Activated CD4-positive, alpha-beta T cell treated with anti-CD3 and anti-CD28 coated beads for 4 hours (primary cell): Measurements from ENCODE around the gene CARS1.
A peak's percentile ranks its signal among the peaks of the same experiment; 100 is the strongest.

Experiments
- DNase-seq, 2 donors: peaks; one replicate each; pipeline ENCODE4 v3.0.0-alpha.2; 2020

CARS1 gene

DNA sequence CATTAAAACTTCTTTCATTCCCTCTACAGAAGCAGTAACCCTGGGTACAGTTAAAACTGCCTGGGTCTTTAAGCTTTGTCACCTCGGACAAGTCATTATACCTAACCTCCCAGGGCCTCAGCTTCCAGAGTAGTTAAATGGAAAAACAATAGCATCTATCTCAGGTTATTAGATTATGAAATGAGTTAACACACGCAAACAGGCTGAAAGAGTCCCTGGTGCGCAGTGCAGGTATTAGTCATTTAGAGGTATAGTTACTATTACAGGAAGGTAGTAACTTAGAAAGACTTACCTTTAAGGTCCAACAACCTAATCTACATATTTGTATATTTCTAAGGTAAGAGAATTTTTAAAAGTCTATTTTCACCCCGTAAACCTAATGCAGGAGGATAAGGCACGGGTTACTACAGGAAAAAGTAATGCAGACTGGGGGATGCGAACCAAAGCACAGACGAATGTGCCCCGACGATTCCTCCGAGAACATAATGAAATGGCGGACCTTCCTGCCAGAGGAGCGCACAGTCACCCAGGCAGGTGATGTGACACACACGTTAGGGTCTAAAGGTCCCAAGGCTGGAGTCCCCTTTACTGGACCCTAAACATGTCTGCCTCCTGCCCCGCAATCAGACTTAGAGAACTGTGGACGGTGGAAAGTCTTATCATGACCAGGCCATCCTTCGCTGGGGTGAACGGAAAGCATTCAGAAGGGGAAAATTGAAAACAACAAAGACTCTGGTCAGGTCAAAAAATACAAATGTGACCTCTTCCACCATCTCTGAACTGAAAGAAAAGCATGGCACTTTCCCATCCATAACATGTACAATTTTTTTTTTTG, 66.4 kb downstream of the CARS1 start:
- peak; percentile 29 to 41 for DNase-seq

DNA sequence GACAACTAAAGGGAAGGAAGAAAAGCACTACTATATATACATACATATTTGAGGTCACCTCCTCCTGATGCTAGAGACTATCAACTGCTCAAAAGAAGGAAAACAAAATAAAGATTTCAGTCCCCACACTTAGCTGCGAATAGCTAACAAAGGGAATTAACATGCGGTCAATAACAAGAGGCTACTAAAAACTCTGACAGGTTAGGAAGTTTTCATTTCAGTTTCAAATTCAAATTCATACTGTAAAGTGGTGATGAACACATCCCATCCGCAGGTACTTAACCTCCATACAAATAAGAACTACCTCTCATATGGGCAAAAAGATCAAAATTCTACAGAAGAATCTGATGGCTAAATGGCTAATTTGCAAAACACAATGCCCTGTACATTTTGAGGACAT, 67.7 kb downstream of the CARS1 start:
- no peak for DNase-seq

DNA sequence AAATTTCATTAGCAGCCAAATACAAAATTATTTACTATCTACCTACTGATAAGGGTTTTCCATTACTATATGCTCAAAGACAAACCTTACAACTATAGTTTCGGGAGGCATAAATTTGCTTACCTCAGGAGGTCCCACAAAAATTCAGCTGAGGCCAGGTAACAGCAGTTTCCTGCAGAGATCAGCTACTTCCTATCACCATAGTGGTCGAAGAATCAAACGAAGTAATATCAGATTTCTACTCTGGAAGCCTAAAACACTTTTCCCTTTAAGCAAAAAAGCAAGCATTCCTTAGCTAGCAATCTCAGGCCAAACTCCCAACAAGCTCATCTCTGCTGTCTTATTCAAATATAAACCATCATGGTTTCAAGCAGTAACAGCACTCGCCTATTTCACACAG, 68.2 kb downstream of the CARS1 start:
- no peak for DNase-seq

DNA sequence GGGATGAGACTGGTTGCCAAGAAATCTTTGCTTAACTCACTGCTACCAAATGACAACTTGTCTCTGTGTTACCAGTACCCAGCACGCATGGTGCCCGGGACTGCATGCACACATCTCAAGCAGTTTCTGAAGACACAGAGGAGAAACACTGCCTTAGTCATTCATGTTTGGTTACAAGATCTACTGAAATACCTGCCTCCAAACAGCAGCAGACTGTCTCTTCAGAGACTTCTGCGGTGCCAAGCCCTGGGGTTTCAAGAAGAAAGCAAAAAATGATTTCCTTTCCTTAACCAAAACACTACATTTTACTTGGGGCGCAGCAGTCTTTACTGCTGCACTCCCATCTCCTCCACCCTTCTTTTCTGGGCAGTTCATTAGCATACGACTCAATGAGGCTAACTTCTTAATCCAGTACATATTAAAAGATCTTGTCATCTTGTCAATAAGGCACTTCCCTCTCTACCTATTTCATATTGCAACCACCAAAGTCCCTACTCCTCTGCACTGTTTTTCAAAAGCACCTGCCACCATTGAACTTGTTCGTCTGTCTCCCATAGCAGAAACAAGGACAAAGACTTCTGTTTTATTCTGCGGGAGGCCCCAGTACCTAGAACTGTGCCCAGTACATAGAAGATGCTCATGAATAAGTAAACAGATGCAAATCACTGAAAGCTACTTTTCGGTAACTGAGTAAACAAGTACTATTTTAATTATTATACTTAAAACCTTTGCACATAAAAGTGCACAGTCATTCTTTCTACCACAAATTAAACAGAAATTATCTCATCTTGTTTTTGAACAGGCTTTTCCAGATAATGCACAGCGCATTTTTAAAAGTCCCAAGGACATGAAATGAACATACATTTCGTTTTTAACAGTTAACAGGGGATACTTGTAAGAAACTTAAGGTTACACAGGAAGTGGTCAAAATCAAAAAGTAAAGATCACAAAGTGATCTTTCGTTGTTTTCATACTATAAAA, 69.1 kb downstream of the CARS1 start:
- peak; percentile 22 to 39 for DNase-seq

DNA sequence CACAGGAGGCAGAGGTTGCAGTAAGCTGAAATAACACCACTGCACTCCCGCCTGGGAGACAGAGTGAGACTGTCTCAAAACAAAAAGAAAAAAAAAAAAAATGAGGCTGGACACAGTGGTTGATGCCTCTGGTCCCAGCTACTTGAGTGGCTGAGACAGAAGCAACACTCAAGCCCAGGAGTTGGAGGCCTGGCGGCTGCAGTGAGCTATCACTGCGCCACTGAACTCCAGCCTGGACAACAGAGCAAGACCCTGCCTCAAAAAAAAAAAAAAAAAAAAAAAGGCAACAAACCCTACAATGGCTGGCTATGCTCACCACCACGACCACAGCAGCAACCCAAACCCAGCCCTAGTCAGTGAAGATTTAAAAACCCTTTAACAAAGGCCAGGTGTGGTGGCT, 73.3 kb downstream of the CARS1 start:
- no peak for DNase-seq

DNA sequence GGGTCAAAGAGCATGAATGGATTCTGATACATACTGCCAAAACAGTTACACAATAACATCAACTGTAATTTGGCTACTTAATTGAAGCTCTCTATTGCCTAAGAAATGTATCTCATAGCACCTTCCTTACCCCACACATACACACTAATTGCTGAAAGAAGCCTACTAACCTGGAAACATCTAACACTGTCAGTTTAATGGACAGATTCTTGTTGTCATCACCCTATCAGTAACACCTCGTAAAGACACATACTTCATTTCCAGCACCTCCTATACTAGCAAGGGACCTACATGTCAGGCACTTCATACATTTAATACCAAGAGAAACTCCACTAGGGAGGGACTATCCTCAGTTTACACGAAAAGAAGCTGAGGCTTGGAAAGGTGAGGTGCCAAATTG, 75.0 kb downstream of the CARS1 start:
- no peak for DNase-seq

DNA sequence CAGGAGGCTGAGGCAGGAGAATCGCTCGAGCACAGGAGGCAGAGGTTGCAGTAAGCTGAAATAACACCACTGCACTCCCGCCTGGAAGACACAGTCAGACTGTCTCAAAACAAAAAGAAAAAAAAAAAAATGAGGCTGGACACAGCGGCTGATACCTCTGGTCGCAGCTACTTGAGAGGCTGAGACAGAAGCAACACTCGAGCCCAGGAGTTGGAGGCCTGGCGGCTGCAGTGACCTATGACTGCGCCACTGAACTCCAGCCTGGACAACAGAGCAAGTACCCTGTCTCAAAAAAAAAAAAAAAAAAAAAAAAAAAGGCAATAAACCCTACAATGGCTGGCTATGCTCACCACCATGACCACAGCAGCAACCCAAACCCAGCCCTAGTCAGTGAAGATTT, 76.1 kb downstream of the CARS1 start:
- no peak for DNase-seq

DNA sequence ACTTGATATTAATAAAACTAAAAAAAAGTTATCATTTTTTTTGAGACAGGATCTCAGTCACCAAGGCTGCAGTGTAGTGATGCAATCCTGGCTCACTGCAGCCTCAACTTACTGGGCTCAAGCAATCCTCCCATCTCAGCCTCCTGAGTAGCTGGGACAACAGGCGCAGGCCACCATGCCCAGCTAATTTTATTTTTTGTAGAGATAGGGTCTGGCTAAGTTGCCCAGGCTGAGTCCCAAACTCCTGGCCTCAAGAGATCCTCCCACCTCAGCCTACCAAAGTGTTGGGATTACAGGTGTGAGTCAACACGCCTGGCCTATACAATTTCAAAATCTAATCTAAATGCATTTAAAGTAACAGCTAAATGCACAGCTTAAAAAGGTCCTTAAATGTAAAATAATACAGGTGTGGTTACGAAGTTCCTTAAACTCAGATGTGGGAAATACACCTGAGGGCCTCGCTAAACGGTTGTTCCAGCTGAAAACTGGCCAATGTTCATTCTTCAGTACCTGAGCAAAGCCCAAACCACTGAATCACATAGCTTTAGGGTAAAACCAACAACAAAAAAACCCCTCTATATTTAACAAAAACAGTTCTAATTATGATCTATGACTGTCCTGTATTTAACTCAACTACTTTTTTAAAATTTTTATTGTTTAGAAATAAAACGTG, 76.9 kb downstream of the CARS1 start:
- no peak for DNase-seq

DNA sequence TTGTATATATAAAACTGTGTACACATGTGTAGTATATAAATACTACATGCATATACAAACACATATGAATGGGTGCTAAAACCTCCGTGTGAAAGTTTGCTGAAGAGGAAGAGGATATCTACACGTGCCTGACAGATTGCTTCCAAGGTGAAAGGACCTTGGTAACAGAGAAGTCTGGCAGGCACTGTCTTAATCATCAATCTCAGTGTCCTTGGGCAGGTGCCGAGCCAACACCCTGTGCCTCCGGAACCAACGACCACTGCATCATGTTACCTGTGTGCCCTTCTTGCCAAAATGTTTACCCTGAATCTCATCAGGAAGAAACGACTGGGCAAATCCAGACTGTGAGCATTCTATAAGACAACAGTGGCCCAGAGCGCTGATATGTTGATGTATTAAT, 80.1 kb downstream of the CARS1 start:
- no peak for DNase-seq

DNA sequence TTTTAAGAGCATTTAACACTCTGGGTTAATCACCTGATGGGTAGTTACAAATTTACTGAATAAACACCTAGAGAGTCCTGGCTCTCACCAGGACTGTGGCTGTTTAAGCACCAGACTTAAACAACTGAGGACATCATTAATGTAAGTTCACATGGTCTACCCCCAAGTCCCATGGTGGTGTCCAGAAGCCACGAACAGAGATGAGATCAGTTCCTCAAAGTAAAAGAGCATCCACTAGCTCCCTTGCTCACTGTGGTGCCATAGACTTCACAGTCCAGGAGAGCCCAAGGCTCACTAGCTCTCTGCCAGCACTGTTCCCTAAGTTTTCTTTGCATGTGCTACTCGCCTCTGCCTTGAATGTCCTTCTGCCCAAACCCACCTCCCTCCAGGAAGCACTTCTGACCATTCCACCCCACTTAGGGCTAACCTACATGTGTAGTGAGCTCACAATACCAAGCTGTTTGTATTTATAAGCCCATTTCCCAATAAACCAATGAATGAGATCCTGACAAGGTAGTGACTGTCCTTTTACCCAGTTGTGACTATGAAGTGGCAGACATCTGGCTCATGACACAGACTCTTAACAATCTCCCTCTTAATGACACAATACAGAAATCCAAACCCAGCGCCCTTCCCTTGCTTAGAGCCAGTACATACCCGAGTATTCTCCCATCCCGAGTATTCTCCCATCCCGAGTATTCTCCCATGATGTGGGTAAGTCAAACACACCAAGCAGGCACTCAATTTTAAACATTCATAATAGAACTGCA, 80.7 kb downstream of the CARS1 start:
- no peak for DNase-seq

DNA sequence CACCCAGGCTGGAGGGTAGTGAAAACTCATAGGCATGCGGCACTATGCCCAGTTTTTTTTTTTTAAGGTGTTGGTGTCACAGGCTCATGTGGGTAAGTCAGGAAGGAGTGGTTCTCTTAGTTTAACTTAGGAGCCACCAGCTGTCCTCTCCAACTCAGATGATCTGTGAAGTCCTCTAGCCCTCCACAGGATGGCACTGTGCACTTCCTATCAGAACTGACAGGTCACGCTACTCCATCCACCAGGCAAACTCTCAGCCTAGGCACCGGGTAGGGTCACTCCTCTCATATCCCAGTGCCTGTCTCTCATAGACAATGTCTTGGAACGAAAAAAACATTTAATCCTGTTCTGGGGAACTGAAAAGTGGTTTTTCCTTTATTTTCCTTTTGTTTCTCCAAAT, 81.6 kb downstream of the CARS1 start:
- DNase-seq, result peak; percentile 42 to 51

DNA sequence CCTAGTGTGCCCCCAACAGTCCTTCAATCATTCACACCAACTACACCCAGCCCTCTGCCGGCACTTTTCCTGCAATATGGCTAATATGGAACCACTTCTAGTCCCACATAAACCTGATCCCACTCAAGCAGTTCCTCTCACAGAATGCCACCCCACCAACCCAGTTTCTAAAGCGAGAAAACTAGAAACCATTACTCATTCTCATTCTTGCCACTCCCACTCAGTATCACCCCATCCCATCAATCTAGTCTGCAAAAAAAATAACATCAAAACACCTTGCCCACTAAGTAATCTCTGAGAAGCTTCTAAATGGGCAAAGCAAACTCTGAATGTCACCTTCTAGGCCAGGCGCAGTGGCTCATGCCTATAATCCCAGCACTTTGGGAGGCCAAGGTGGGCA, 83.0 kb downstream of the CARS1 start:
- no peak for DNase-seq

DNA sequence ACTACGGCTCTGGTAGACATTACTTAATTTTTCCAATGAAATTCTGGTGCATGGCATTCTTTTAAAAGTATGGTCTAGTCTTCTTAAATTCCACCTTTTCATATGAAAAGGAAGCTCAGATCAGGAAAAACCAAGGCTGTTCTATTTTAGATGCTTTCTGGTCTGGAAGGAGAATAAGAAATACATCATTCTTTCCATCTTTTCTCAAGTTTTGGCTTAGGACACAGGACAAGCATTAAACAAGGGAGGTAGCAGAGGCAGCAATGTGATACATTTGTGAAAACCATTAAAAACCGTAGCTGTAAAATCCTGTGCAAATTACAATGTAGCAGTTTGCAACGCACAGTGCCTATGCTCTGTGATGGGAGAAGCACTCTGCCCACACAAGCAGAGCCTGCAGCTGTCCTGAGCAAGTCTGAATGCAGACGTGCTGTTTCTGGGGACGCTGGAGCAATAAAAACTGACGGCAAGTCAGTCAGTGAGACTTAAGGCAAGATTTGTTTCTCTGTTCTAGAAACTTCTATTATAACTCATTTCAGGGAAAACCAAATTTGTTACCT, 88.8 kb downstream of the CARS1 start:
- DNase-seq, result no peak

DNA sequence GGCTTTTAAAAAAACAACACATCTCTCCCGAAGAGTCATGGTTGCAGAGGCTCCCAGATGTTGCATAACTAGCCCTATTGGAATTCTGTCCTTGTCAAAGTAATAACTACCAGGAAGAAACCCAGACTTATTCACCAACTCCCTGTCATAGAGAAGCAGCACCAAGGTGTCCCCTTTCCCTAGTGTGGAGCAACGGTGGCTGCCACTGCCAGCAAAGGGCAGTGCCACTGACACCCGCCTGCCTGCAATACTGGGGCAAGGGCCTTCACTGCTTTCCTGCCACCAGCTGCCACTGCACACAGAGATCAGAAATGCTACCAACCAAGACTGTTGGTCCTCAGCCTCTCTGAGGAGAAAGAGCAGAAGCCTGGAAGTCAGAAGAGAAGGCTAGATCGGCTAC, 92.4 kb downstream of the CARS1 start:
- DNase-seq, result no peak

DNA sequence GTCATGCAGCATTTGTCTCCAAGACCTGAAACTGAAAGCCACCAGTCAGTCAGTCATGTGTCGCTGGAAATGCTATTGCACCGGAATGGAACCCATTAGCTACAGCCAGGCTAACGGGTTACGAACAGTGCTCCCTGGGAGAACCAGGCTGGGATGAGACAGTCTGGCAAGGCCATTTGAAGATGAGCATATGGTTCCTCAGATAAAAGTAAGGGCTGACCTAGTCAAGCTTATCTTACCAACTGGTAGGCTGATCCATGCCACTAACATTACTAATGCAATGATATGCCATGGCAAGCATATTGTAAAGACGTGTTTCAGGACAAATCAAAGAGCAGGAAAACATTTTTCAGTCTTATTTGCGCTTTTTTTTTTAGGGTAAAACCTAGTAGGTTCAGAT, 93.5 kb downstream of the CARS1 start:
- DNase-seq, result no peak

DNA sequence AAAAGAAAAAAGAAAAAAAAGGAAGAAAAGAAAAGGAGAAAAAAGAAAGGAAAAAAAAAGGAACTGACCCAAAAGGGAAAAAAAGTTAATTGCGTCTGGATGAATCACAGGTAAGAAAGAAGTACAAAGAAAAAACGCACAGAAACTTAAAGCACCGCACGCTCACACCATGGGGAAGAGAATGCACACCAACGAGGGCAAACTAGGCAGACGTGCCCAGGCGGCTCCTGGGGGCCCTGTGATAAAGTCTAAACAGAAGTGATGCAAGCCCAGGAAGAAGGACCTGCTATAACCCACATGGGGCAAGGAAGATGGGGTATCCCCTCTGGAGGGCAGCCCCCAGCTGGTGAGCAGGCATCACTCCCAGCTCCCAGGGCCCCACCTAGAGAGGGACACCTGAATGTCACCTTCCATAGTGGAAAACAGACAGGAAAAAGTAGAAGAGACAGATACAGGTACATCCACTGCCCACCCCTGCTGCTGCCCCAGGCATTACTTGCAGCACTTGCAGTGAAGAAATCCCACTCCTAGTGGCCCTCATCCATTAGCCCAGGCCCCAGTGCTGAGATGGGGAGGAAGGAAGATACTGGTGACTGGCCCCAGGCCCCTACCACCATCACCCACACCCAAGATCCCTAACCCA, 94.0 kb downstream of the CARS1 start:
- no peak for DNase-seq

DNA sequence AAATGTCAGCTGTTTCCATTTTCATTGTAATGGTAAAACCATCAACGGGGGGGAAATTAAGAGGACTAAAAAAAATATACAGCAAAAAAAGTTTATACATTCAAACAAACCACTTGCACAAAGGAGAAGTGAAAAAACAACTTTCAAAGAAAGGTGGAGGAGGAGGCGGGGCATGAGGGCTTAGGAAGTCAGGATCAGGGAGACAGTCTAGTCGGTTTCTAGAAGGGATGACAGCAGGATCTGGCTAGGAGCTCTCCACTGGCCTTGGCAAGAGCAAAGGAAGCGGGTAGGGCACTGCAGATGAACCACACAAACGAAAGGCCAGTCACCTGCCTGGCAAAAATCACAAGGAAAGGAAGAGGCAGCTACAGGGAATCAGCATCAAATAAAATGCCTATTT, 96.1 kb downstream of the CARS1 start:
- no peak for DNase-seq

DNA sequence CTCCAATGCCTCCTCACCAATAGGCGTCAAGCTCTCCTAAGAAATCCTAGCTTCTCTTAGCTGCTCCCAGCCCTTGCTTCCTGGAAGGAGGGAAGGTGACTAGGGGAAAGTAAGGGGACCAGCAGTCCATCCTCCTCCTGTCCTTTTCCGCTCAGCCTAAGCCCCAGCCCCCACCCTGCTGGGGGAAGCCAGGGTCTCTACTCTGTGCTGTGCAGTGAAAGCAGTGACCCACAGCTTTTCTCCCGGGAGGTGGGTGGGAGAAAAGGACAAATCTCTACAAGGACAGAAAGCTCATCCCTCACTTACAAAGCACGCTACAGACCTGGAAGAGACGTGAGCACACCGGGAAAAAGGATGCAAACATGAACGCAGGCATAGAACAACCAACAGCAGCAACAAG, 97.1 kb downstream of the CARS1 start:
- DNase-seq, result no peak

DNA sequence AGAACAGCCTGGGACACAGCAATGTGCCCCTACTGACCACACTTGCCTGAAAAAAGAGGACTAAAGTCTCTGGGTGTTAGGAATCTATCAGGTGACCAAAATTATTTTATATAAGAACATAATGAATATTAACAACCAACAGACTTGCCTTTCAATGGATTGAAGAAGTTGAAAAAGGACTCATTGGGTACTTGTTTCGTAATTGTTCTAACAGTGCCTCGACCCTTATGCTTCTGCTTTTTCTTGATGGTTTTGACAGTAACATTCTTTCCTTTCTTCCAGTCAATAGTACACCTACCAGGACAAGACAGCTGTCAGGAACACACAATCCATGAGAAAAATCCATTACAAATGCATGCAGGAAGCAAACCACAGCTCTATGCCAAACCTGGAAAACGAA, 99.0 kb downstream of the CARS1 start:
- no peak for DNase-seq

DNA sequence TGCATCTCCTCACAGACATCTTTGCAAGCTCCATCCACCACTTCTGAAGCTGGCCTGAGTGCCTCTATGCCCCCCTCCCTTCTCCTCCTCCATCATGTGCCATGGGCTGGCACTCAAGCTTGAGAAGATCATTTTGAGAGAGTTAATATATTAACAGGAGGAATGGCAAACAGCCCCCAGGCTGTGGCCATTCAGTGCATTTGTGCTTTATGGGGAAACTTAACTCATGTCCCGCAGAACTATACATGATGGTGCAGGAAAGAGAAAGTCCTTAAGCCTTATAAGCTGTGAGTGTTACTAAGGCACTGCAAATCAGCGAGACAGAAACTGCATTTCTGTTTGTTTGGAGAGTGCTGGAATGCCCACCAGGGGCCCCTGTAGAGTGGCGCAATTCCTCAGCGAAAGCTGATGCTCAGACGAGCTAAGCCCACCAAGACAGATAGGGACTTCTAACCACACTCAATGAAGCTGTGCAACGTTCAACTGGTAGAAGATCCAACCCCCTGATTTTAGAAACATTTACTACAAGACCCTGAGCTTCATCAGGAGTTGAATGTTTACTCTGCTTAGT, 101.2 kb downstream of the CARS1 start:
- DNase-seq, result no peak

DNA sequence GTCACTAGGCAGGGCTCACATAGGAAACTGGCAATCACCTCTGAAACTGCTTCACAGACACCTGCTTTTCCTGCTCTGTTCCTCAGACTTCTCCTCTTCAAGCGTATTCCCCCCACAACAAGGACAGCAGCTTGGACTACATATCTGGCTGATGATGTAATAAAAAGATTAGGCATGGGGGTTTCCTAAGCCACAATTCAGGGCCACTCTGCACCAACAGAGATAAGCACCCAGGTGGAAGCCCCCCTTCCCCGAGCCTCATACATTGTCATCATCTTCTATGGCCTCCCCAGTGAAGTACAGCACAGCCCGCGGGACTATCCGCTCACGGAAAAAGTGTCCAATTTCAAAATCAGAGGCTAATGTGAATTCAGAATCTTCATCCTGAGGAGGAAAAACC, 103.0 kb downstream of the CARS1 start:
- no peak for DNase-seq
